Gastrocnemius medialis (tissue), 4 donors: ENCODE results near the gene AP3S2.

Experiments used
- CTCF ChIP-seq, 5 experiments: fragments of 450-650 bp in 3 of 5; fragments of 200-600 bp in 2 of 5; sonication (generic) in 2 of 5; IDR thresholded peaks in 4 of 5; conservative IDR thresholded peaks in 1 of 5; 1 replicate in 4 of 5; 2 replicates in 1 of 5; pipeline ENCODE4 v1.5.1; 2016 to 2019; ENCODE audit warnings: antibody characterized with exemption in 5 of 5, mild to moderate bottlenecking in 3 of 5, moderate library complexity in 3 of 5
- POLR2A ChIP-seq, 2 donors: fragments of 450-650 bp; IDR thresholded peaks; one replicate each; pipeline ENCODE4 v1.6.1; 2017; ENCODE audit warnings: antibody characterized with exemption in 2 of 2, mild to moderate bottlenecking in 2 of 2, moderate library complexity in 2 of 2

- TF ChIP-seq CTCF (IDR thresholded peaks at IDR 0.05 in 4 of 5, conservative IDR thresholded peaks at IDR 0.05 in 1 of 5), result no peak
- no peak for TF ChIP-seq POLR2A (IDR thresholded peaks at IDR 0.05)
These were observed 32.9 kb downstream of the AP3S2 start for GRCh38 chr15:89860891-89861290.
